GM21717 (cell line): ENCODE results near the gene HGF.
"Not testable (repeated sequence)": the region's sequence is repeated elsewhere in the genome, so short reads cannot be mapped to it uniquely, and the experiment has no call there.

ENCODE experiments used
- ATAC-seq: cut with Tn5 transposase; IDR thresholded peaks from one replicate; pipeline ENCODE4 v1.9.1; 2021; ENCODE audit warnings: mild to moderate bottlenecking, moderate library complexity; ENCODE audit not compliant: unreplicated experiment

HGF gene

DNA sequence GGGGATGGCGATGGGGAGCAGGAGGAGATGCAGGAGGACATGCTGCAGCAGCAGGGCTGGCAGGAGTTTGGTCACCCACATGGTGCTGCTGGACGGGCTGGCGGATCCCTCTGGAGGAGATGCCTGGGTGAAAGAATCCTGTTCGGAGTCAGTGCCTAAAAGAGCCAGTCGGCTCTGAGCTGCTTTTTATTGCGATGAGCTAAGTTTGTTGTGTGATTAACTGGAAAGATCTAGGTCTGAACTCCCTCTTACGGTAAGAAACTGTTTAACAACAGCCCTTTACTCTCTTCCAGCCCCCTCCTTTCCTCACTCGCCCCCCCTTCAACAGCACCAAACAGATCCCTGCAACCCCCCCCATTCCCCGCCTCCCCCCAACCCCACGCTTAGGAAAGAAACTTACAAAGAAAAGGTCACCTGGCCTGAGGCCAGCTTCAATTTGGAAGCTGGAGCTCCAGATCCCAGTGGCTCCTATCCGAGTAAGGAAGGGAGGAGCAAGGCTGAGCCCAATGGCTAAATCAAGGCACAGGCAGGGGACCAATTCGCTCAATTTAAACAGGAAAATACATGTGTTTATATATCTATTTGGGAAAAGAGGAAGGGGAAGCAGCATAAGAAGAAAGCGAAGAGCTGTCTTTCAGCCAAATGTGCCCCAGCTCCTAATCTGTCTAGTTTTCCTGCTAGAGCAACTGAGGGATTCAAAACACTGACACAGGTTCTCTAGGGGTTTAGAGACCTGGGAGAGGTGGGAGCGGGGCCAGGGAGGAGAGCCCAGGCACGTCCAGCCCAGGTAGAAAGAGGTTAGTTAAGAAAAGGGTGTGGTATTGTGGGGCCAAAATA lies at the start of gene HGF:
Gene HGF, minus strand, starts transcription at position 157 of the 837 bp plus-strand sequence. Its CDS starts 76 bp downstream, at position 81.
- ATAC-seq, result no peak

- ATAC-seq, result no peak
These were observed 46.5 kb upstream of the HGF start for GRCh38 chr7:81816312-81816711.

DNA sequence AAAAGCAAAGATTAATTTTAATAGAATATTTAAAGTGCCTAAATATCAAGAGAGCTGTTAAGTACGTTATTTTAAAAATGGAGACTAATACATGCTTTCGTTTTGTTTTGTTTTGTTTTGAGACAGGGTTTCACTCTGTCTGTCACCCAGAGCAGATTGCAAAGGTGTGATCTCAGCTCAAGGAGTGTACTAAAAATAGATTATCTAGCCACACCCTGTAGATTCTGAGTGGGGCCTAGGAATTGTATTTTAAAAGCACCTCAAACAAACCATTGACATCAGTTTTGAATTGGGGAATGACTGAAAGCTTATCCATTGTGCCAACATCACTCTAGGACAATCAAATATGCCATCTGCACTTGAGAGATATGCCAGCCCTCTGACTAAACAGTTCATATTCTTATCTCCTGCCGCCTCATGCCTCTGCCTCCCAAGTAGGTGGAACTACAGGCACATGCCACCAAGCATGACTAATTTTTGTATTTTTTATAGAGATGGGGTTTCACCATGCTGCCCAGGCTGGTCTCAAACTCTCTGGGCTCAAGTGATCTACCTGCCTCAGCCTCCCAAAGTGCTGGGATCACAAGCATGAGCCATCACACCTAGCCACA lies 43.1 kb upstream of the HGF start:
- peak; percentile 93 for ATAC-seq

DNA sequence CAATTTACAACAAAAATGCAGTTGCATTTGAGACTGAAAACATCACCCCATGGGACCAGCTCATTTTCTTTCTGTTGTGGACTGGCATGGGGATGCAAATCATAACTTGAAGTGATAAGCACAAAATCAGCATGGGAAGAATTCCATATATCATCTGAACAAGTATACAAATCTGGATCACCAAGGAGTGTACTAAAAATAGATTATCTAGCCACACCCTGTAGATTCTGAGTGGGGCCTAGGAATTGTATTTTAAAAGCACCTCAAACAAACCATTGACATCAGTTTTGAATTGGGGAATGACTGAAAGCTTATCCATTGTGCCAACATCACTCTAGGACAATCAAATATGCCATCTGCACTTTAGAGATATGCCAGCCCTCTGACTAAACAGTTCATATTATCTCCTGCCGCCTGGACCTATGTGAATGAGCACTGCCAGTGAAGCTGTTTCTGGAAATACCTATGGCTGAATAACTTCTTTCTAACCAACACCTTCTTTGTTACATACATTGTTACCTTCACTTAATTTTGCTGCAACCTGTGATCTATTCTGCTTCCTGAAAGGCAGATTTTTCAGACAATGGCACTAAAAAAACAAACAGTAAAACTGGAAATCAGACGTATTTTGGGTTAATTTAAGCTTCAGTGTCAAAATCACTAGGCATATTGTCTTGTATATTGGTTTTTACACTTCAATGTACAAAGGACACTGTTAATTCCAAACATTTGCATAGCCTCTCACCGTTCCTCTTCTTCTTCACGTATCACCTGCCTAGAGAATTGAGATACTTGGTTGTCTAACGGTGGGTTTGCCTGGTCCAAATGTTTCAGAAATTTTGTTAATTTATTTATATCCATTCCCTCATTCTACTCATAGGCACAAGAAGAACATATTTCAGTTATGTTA lies 42.4 kb upstream of the HGF start:
- ATAC-seq, result peak; percentile 46

DNA sequence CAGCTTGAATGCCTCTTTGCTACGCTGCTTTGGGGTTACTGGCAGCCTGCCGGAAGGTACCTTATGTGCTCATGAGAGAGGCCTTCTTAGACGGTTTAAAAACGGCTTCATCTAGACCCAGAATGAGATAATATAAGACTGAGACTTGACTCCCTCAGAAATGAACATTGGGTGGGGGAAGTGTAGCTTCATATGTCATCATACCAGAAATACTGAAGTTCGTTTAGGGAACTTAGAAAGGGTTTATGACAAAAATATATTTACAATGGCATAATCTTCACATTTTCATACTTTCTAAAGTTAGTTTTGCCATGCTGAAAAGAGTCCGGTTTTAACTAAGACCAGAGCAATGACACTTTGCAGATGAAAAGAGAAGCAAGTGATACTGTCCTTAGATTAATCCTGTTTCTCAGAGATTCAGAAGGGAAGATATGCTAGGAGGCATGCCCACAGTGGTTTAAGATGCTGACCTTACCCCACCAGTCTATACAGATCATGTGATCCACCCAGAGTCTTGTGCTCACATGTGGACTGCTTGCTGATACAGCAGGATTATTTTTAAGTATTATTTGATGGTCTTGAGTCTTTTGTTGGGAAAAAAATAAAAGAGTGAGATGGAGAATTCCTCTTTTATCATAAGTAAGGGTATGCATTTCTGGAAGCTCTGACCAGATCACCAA lies 40.8 kb upstream of the HGF start:
- ATAC-seq, result no peak

GRCh38 chr7:81808310-81808709 lies 38.5 kb upstream of the HGF start:
- ATAC-seq, result not testable (repeated sequence)

GRCh38 chr7:81803267-81803666 lies 33.4 kb upstream of the HGF start:
- ATAC-seq, result no peak

- no peak for ATAC-seq
These were observed 32.4 kb upstream of the HGF start for GRCh38 chr7:81802251-81802650.

DNA sequence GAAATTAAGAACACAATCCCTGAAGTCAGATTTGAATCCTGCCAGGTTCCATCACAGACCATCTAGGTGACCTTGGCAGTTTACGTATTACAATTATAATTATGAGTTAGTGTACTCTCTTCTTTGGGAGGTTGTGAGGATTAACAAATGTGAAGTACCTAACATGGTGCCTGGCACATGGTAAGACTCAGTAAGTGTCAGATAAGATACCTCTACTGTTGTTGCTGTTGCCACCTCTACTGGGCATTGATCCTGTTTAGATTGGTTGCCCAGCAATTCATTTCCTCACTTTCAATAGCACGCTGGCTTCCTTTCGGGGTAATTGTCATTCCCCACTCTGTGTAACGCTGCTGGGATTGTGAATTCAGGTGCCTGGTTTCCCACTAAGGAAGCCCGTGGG lies 31.7 kb upstream of the HGF start:
- no peak for ATAC-seq

GRCh38 chr7:81791568-81792518 lies 22.0 kb upstream of the HGF start:
- ATAC-seq, result no peak

DNA sequence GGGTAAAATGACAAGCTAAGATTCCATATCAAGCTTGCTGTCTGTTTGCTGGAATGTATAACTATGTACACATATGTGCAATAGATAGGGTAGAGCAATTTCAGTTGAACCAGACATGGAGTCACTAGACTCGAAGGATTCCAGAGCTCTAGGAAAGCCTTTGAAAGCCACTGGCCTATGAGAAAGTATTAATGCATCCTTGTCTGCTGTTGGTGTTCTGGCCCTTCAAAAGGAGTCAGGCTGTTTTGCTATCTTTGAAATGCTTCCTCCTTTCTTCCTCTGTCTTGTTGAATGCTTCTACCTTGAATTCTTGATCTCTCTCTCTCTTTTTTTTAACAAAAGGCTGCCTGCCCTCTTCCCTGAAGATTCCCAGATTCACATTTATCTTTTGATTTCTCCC lies 20.8 kb upstream of the HGF start:
- no peak for ATAC-seq

DNA sequence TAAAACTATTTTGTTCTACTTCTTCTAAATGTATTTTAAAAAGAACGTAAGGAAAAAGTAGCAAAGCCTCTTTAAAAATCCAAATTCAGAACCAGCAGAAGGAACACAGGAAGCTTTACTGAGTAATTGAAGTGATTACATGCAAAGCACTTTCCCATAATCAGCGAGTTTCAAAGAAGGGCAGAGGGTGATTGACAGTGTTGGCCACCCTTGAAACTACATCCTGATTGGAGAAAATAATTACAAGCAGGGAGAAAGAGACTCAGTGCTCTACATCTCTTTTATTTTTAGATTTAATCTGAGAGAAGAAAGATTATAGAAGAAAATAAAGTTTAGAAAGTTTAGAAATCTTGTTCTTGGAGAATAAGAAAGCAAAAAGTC lies 20.3 kb upstream of the HGF start:
- ATAC-seq, result no peak

DNA sequence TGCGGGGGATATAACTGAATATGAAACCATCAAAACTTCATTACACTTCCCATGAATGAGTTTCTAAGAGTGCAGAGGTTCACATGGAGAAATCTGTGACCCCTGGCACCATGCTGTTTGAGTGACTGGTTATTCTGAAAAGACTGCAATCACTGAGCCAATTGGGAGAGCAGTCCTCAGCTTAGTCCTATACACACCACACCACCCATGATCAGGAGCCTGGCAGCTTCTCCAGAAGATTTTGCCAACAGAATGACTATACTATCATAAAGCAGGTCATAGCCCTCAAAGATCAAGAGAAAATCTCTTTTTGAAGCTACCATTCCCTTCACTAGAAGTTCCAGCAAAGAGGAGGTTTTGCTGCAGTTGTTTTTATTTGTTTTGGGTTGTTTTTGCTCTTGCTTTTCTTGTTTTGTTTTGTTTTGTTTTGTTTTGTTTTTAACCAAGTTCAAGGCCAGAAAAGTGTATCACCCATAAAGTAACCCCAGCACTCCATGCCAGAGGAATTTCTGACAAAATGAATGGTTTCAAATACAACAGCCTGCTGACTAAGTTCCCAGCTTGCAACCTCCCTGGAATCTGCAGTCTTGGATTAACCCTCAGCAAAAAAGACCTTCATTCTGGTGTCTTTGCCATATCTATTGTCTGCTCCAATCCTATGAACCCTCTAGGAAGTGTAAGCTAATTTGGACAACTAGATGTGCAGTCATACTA lies 19.7 kb upstream of the HGF start:
- ATAC-seq, result no peak

GRCh38 chr7:81788246-81788645 lies 18.4 kb upstream of the HGF start:
- ATAC-seq, result no peak

- no peak for ATAC-seq
These were observed 14.0 kb upstream of the HGF start for GRCh38 chr7:81783818-81784217.

GRCh38 chr7:81780914-81781693 lies 11.3 kb upstream of the HGF start:
- ATAC-seq, result no peak

GRCh38 chr7:81779706-81780105 lies 9.9 kb upstream of the HGF start:
- no peak for ATAC-seq

- ATAC-seq, result no peak
These were observed 7.8 kb upstream of the HGF start for GRCh38 chr7:81777697-81778096.
